GM03348 (cell line): Measurements from ENCODE around the gene TAC1.
"Not testable (repeated sequence)": the region's sequence is repeated elsewhere in the genome, so short reads cannot be mapped to it uniquely, and the experiment has no call there.

Experiments
- DNase-seq: peaks from one replicate; pipeline ENCODE4 v3.0.0; 2012; ENCODE audit warnings: low spot score

TAC1 gene

GRCh38 chr7:97731736-97732564 is at the start of gene TAC1:
TAC1 (plus strand) TSS chr7:97732086; CDS start chr7:97732613, 527 bp downstream.
- peak; percentile 6 for DNase-seq

- no peak for DNase-seq
Measured at GRCh38 chr7:97685952-97686351, 45.9 kb upstream of the TAC1 start.

- DNase-seq = no peak
Measured at GRCh38 chr7:97693586-97693985, 38.3 kb upstream of the TAC1 start.

- no peak for DNase-seq
Measured at GRCh38 chr7:97694355-97694754, 37.5 kb upstream of the TAC1 start.

GRCh38 chr7:97697396-97697795 is 34.5 kb upstream of the TAC1 start:
- no peak for DNase-seq

GRCh38 chr7:97722386-97722785 is 9.5 kb upstream of the TAC1 start:
- DNase-seq = no peak

- DNase-seq = peak; percentile 9
Measured at GRCh38 chr7:97732565-97733275, 834 bp downstream of the TAC1 start.

GRCh38 chr7:97733276-97734161 is 1.6 kb downstream of the TAC1 start:
- DNase-seq = peak; percentile 20

GRCh38 chr7:97734255-97734654 is 2.4 kb downstream of the TAC1 start:
- no peak for DNase-seq

- no peak for DNase-seq
Measured at GRCh38 chr7:97735075-97735474, 3.2 kb downstream of the TAC1 start.

GRCh38 chr7:97748482-97748881 is 16.6 kb downstream of the TAC1 start:
- DNase-seq = no peak

- no peak for DNase-seq
Measured at GRCh38 chr7:97751566-97751965, 19.7 kb downstream of the TAC1 start.

- DNase-seq = no peak
Measured at GRCh38 chr7:97752215-97752614, 20.3 kb downstream of the TAC1 start.

- DNase-seq = no peak
Measured at GRCh38 chr7:97757824-97758223, 25.9 kb downstream of the TAC1 start.

- DNase-seq = no peak
Measured at GRCh38 chr7:97770850-97771249, 39.0 kb downstream of the TAC1 start.

GRCh38 chr7:97771576-97771975 is 39.7 kb downstream of the TAC1 start:
- DNase-seq = no peak

GRCh38 chr7:97772045-97772901 is 40.4 kb downstream of the TAC1 start:
- DNase-seq = no peak

- not testable (repeated sequence) for DNase-seq
Measured at GRCh38 chr7:97786398-97786797, 54.5 kb downstream of the TAC1 start.
